Prostate gland (tissue), 2 donors: Measurements from ENCODE around the gene PNPT1. TPM values are rescaled to one million over a fixed set of nuclear protein-coding genes. Genes with fewer than 3 reads are reported as not detected.

Experiments
- DNase-seq: peaks from one replicate; pipeline ENCODE4 v3.0.0-alpha.2; 2019; ENCODE audit warnings: low spot score
- H3K27ac ChIP-seq, 2 donors: fragments of 200-600 bp; sonication (generic); 2 replicates each; pipeline ENCODE4 v1.5.1; 2017 to 2019
- H3K27me3 ChIP-seq: fragments of 200-600 bp; sonication (generic); replicated peaks from 2 replicates; pipeline ENCODE4 v1.5.1; 2019; ENCODE audit not compliant: insufficient read depth
- H3K36me3 ChIP-seq, 2 donors: fragments of 200-600 bp; sonication (generic); 1 replicate in 1 of 2; 2 replicates in 1 of 2; pipeline versions ENCODE4 v1.5.1 to v1.8.1; 2017 to 2019
- H3K4me1 ChIP-seq: fragments of 200-600 bp; sonication (generic); replicated peaks from 2 replicates; pipeline ENCODE4 v1.5.1; 2019
- H3K4me3 ChIP-seq, 2 donors: fragments of 200-600 bp; sonication (generic); 2 replicates each; pipeline ENCODE4 v1.5.1; 2017 to 2019
- H3K9me3 ChIP-seq: fragments of 200-600 bp; sonication (generic); 2 replicates; pipeline ENCODE4 v1.5.1; 2017
- POLR2A ChIP-seq: fragments of 450-650 bp; IDR thresholded peaks from one replicate; pipeline ENCODE4 v1.6.1; 2016; ENCODE audit warnings: antibody characterized with exemption, mild to moderate bottlenecking
- POLR2AphosphoS5 ChIP-seq: sonication (generic); formaldehyde crosslinking; IDR thresholded peaks from one replicate; pipeline ENCODE4 v1.6.1; 2017; ENCODE audit warnings: antibody characterized with exemption
- WGBS: methylation state at CpG from one replicate; pipeline ENCODE4 v1.1.5; 2018; 5-methylcytosine and 5-hydroxymethylcytosine counted together
- intact Hi-C: fragments of 100-400 bp; cut with DNase I; formaldehyde crosslinking; loops from one replicate; pipeline ENCODE4 v1.14.2; 2022
- total RNA-seq, 2 donors: library from RNA; depleted of rRNA; stranded (reverse); fragments of >200 nt; gene quantifications; one replicate each; pipeline ENCODE4 v1.1.0, GENCODE V29; 2016
- TF ChIP-seq, protein P1 (sequence below), 4 experiments: fragments of 200-600 bp in 2 of 4; fragments of 450-650 bp in 2 of 4; sonication (generic) in 2 of 4; IDR thresholded peaks; 1 replicate in 3 of 4; 2 replicates in 1 of 4; pipeline ENCODE4 v1.5.1; 2016 to 2019; ENCODE audit warnings: antibody characterized with exemption in 4 of 4, mild to moderate bottlenecking in 2 of 4, moderate library complexity in 2 of 4

Gene PNPT1
- total RNA-seq, 2 donors from 2014 or later, result 11.8 to 38.3 TPM

DNA sequence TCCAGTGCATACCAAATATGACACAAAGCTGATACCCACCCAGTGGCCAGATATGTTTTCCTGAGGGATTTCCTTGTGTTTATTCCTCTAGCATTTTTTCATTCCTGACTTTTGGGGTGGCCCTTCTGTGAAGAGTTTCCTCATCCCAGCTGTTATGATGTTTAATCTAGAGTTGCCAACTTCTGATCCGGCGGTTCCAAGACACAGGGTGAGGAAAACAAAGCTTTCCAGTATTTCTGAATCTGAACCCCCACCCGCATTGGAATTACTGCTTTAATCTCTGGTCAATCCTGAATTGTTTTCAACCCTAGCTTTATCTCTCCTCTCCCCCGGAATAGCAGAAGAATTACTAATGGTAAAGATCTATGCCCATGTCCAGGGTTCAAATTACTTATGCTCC lies 39.2 kb upstream of the PNPT1 start:
- DNase-seq, result no peak
- TF ChIP-seq POLR2AphosphoS5 (no peak), POLR2A (no peak)
- TF ChIP-seq, protein P1, sequence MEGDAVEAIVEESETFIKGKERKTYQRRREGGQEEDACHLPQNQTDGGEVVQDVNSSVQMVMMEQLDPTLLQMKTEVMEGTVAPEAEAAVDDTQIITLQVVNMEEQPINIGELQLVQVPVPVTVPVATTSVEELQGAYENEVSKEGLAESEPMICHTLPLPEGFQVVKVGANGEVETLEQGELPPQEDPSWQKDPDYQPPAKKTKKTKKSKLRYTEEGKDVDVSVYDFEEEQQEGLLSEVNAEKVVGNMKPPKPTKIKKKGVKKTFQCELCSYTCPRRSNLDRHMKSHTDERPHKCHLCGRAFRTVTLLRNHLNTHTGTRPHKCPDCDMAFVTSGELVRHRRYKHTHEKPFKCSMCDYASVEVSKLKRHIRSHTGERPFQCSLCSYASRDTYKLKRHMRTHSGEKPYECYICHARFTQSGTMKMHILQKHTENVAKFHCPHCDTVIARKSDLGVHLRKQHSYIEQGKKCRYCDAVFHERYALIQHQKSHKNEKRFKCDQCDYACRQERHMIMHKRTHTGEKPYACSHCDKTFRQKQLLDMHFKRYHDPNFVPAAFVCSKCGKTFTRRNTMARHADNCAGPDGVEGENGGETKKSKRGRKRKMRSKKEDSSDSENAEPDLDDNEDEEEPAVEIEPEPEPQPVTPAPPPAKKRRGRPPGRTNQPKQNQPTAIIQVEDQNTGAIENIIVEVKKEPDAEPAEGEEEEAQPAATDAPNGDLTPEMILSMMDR (IDR thresholded peaks at IDR 0.05), result no peak
- no peaks in the 10 kb centered on the region for H3K36me3 ChIP-seq
- no peaks in the 10 kb centered on the region for H3K4me1 ChIP-seq
- no peaks in the 10 kb centered on the region for H3K9me3 ChIP-seq
- WGBS, result 74% methylated on average over 4 of the region's 4 CpGs
- no peak overlapping the region for H3K4me3 ChIP-seq
- no peak overlapping the region for H3K27ac ChIP-seq
- intact Hi-C loops, result no loop called here
- H3K27me3 ChIP-seq, result no peaks in the 10 kb centered on the region

DNA sequence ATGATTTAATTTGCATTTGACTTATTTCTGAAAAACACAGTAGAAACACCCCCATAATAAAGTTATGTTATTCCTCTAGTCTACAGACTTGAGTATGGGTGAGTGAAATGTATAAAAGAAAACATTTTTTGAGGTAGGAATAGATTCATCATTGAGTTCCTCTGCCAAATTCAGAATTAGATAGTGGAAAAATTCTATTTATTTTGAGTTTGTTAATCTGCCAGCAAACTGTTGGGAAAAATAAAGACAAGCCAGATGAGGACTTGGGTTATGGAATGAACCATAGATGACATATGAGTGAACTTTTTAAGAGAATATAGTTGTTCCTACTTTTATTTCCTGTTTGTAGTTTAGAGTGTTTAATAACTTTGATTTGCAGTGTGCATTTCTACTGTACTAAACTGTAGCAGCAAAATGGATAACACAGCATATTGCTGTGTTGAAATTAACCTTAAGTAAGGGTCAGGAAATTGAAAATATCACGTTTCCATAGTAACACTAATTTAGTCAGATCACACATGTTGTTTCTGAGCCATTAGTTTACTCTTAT lies 35.6 kb upstream of the PNPT1 start:
- intact Hi-C loops, result no loop called here
- DNase-seq, result no peak
- Histone ChIP-seq H3K27ac (no peak overlapping the region), H3K27me3 (no peaks in the 10 kb centered on the region), H3K36me3 (no peaks in the 10 kb centered on the region), H3K4me3 (no peak overlapping the region), H3K4me1 (no peaks in the 10 kb centered on the region), H3K9me3 (no peaks in the 10 kb centered on the region)
- TF ChIP-seq, protein P1 (IDR thresholded peaks at IDR 0.05), result no peak
- no peak for TF ChIP-seq POLR2A
- no peak for TF ChIP-seq POLR2AphosphoS5
- WGBS, result 77% methylated on average over 1 of the region's 1 CpG

DNA sequence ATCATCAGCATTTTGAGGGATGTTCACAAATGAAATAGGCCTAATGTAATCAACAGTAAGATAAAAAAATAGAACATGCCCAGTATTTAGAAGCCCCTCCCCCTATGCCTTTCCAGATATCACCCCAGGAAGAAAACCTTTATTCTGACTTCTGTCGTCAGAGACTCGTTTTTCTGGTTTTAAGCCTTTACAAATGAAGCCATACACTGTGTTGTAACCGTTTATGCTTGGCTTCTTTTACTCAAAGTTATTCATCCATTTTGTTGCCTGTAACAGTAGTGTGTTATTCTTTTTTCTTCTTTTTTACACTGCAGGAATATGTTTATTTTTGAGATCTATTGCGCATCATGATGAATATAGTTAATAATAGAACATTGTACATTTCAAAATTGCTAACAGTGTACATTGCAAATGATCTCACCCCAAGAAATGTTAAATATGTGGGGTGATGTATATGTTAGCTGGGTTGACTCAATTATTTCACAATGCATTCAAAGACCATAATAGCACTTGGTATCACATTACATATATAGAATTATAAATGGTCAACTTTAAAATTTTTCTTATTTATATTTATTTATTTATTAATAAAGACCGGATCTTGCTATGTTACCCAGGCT lies 28.1 kb upstream of the PNPT1 start:
- WGBS, result 59% methylated on average over 5 of the region's 5 CpGs
- Histone ChIP-seq H3K9me3 (no peaks in the 10 kb centered on the region), H3K36me3 (no peaks in the 10 kb centered on the region), H3K4me1 (no peaks in the 10 kb centered on the region), H3K27ac (no peak overlapping the region), H3K27me3 (no peaks in the 10 kb centered on the region), H3K4me3 (no peak overlapping the region)
- intact Hi-C loops, result no loop called here
- TF ChIP-seq, protein P1 (IDR thresholded peaks at IDR 0.05), result no peak
- TF ChIP-seq POLR2AphosphoS5 (no peak), POLR2A (no peak)
- DNase-seq, result no peak

DNA sequence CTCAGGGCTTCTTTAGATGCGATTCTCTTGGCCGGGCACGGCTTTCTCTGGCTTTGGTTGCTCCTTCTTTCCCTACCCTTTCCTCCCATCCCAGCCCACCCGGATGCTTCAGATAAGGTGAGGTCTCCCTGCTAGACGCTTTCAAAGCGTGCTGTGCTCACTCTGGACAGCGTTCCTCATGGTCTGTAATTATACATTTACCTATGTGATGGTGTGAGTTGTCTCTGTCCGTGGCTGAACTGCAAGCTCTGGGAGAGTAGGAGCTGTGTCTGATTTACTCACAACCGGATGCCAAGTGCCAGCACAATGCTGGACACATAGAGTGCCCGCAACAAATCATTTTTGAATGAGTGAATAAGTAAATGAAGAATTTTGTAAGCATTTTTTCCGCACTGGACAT lies 26.8 kb upstream of the PNPT1 start:
- H3K27me3 ChIP-seq, result no peaks in the 10 kb centered on the region
- no peak for TF ChIP-seq POLR2A
- no peak for TF ChIP-seq POLR2AphosphoS5
- TF ChIP-seq, protein P1 (IDR thresholded peaks at IDR 0.05), result no peak
- H3K9me3 ChIP-seq, result no peaks in the 10 kb centered on the region
- no peak overlapping the region for H3K4me3 ChIP-seq
- no peak for DNase-seq
- H3K27ac ChIP-seq, result no peak overlapping the region
- WGBS, result 55% methylated on average over 11 of the region's 11 CpGs
- intact Hi-C loops, result no loop called here
- H3K4me1 ChIP-seq, result no peaks in the 10 kb centered on the region
- H3K36me3 ChIP-seq, result no peaks in the 10 kb centered on the region

DNA sequence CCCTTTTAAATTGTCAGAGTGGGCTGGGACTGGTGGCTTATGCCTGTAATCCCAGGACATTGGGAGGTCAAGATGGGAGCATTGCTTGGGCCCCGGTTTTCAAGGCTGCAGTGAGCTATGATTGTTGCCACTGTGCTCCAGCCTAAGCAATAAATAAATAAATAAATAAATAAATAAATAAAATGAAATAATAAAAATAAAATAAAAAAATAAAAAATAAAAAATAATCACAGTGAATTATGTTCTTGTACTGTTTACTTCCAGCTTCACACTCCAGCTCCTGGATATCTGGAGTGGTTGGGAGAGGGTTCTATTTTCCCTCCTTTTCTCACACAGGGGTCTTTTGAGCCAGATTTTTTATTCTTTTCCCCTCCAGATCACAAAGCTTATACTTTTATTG lies 26.2 kb upstream of the PNPT1 start:
- intact Hi-C loops, result loop anchor here (2.0 to 5.0 kb wide), 2 partner anchors 289 to 412 kb away; no protein-coding TSS in a partner anchor
- no peak for TF ChIP-seq POLR2A
- TF ChIP-seq, protein P1 (IDR thresholded peaks at IDR 0.05), result no peak
- TF ChIP-seq POLR2AphosphoS5, result no peak
- Histone ChIP-seq H3K4me1 (no peaks in the 10 kb centered on the region), H3K9me3 (no peaks in the 10 kb centered on the region), H3K36me3 (no peaks in the 10 kb centered on the region), H3K27ac (no peak overlapping the region), H3K4me3 (no peak overlapping the region), H3K27me3 (no peaks in the 10 kb centered on the region)
- no peak for DNase-seq
- 100% methylated on average over 1 of the region's 1 CpG for WGBS
